Gastrocnemius medialis (tissue), 4 donors: ENCODE measurements around the gene EDC3.

ENCODE experiments used
- CTCF ChIP-seq, 5 experiments: fragments of 450-650 bp in 3 of 5; fragments of 200-600 bp in 2 of 5; sonication (generic) in 2 of 5; IDR thresholded peaks in 4 of 5; conservative IDR thresholded peaks in 1 of 5; 1 replicate in 4 of 5; 2 replicates in 1 of 5; pipeline ENCODE4 v1.5.1; 2016 to 2019; ENCODE audit warnings: antibody characterized with exemption in 5 of 5, mild to moderate bottlenecking in 3 of 5, moderate library complexity in 3 of 5
- POLR2A ChIP-seq, 2 donors: fragments of 450-650 bp; IDR thresholded peaks; one replicate each; pipeline ENCODE4 v1.6.1; 2017; ENCODE audit warnings: antibody characterized with exemption in 2 of 2, mild to moderate bottlenecking in 2 of 2, moderate library complexity in 2 of 2

- TF ChIP-seq CTCF (IDR thresholded peaks at IDR 0.05 in 4 of 5, conservative IDR thresholded peaks at IDR 0.05 in 1 of 5): no peak
- TF ChIP-seq POLR2A (IDR thresholded peaks at IDR 0.05): no peak
Measured at GRCh38 chr15:74584204-74584603, 111.6 kb downstream of the EDC3 start.
